GM23338 (cell line): ENCODE results near the gene HDDC3. TPM values are rescaled to one million over a fixed set of nuclear protein-coding genes. Genes with fewer than 3 reads are reported as not detected.

ENCODE experiments used
- ATAC-seq: fragments of 200-7000 bp; cut with Tn5 transposase; 3 replicates; pipeline ENCODE4 v1.9.1; 2020
- DNase-seq: peaks from one replicate; pipeline ENCODE4 v3.0.0-alpha.2; 2015; ENCODE audit warnings: low spot score
- H2AFZ ChIP-seq: fragments of 200-600 bp; sonication (generic); 2 replicates; pipeline ENCODE4 v1.8.0; 2016; ENCODE audit warnings: antibody characterized with exemption, mild to moderate bottlenecking, moderate library complexity
- H3F3A ChIP-seq: fragments of 200-600 bp; sonication (generic); replicated peaks from 2 replicates; pipeline ENCODE4 v1.8.0; 2017; ENCODE audit warnings: antibody characterized with exemption, mixed run types, low read depth
- H3K27ac ChIP-seq: fragments of 200-600 bp; sonication (generic); 2 replicates; pipeline ENCODE4 v1.6.1; 2016; ENCODE audit warnings: low read depth
- H3K27me3 ChIP-seq: fragments of 200-600 bp; sonication (generic); 2 replicates; pipeline ENCODE4 v1.8.0; 2016; ENCODE audit warnings: mild to moderate bottlenecking, mixed run types, moderate library complexity; ENCODE audit not compliant: insufficient read depth
- H3K36me3 ChIP-seq: fragments of 200-600 bp; sonication (generic); 2 replicates; pipeline ENCODE4 v1.8.0; 2016; ENCODE audit warnings: mild to moderate bottlenecking; ENCODE audit not compliant: insufficient read depth
- H3K4me1 ChIP-seq: fragments of 200-600 bp; sonication (generic); 2 replicates; pipeline ENCODE4 v1.8.0; 2016; ENCODE audit warnings: mild to moderate bottlenecking, moderate library complexity; ENCODE audit not compliant: insufficient read depth
- H3K4me2 ChIP-seq: fragments of 200-600 bp; sonication (generic); 2 replicates; pipeline ENCODE4 v1.7.1; 2017; ENCODE audit warnings: mixed run types
- H3K4me3 ChIP-seq: fragments of 200-600 bp; sonication (generic); 2 replicates; pipeline ENCODE4 v1.6.1; 2016; ENCODE audit warnings: mixed run types
- H3K79me2 ChIP-seq: fragments of 200-600 bp; sonication (generic); replicated peaks from 2 replicates; pipeline ENCODE4 v1.8.0; 2017; ENCODE audit warnings: mild to moderate bottlenecking; ENCODE audit not compliant: insufficient read depth
- H3K9me2 ChIP-seq: fragments of 200-600 bp; sonication (generic); 2 replicates; pipeline ENCODE4 v1.8.0; 2017; ENCODE audit not compliant: insufficient read depth
- H4K20me1 ChIP-seq: fragments of 200-600 bp; sonication (generic); replicated peaks from 2 replicates; pipeline ENCODE4 v1.8.0; 2017; ENCODE audit warnings: mild to moderate bottlenecking; ENCODE audit not compliant: insufficient read depth
- H3K27ac Mint-ChIP-seq: 2 replicates; pipeline ENCODE4 v1.8.0; 2020; ENCODE audit warnings: inconsistent platforms, mild to moderate bottlenecking, moderate library complexity, mixed read lengths
- H3K27me3 Mint-ChIP-seq: 3 replicates; pipeline ENCODE4 v1.8.0; 2022; ENCODE audit warnings: low read depth, mild to moderate bottlenecking, moderate library complexity, mixed read lengths, inconsistent platforms; ENCODE audit not compliant: insufficient read depth, poor library complexity
- H3K36me3 Mint-ChIP-seq: 3 replicates; pipeline ENCODE4 v1.8.0; 2021; ENCODE audit warnings: low read depth, mild to moderate bottlenecking, inconsistent platforms, moderate library complexity, mixed read lengths
- H3K4me1 Mint-ChIP-seq: 3 replicates; pipeline ENCODE4 v1.8.0; 2020; ENCODE audit warnings: mild to moderate bottlenecking, inconsistent platforms, mixed read lengths
- H3K4me3 Mint-ChIP-seq: 3 replicates; pipeline ENCODE4 v1.8.0; 2021; ENCODE audit warnings: moderate library complexity, mild to moderate bottlenecking, inconsistent platforms, mixed read lengths
- H3K9me3 Mint-ChIP-seq: 3 replicates; pipeline ENCODE4 v1.8.0; 2020; ENCODE audit warnings: moderate library complexity, mild to moderate bottlenecking, inconsistent platforms, mixed read lengths
- CTCF ChIP-seq, 2 experiments: fragments of 200-600 bp in 1 of 2; sonication (generic) in 1 of 2; conservative IDR thresholded peaks; 2 replicates each; pipeline versions ENCODE4 v1.5.1 to v1.6.1; 2016 to 2017; ENCODE audit warnings: antibody characterized with exemption in 2 of 2, low read depth in 2 of 2, mild to moderate bottlenecking in 2 of 2, moderate library complexity in 1 of 2
- ETS1 ChIP-seq: IDR thresholded peaks from 2 replicates; pipeline ENCODE4 v1.6.1; 2016; ENCODE audit warnings: antibody characterized with exemption
- EZH2phosphoT487 ChIP-seq: fragments of 200-600 bp; sonication (generic); IDR thresholded peaks from one replicate; pipeline ENCODE4 v1.8.1; 2018; ENCODE audit warnings: antibody characterized with exemption; ENCODE audit not compliant: unreplicated experiment
- JUNB ChIP-seq: IDR thresholded peaks from one replicate; pipeline ENCODE4 v1.6.1; 2016; ENCODE audit warnings: antibody characterized with exemption; ENCODE audit not compliant: unreplicated experiment
- NANOG ChIP-seq: IDR thresholded peaks from 2 replicates; pipeline ENCODE4 v1.6.1; 2016; ENCODE audit warnings: antibody characterized with exemption, borderline replicate concordance
- POLR2AphosphoS5 ChIP-seq: IDR thresholded peaks from 2 replicates; pipeline ENCODE4 v1.6.1; 2016; ENCODE audit warnings: antibody characterized with exemption, low read depth
- REST ChIP-seq: IDR thresholded peaks from one replicate; pipeline ENCODE4 v1.6.1; 2018; ENCODE audit warnings: antibody characterized with exemption; ENCODE audit not compliant: unreplicated experiment
- STAT1 ChIP-seq: IDR thresholded peaks from one replicate; pipeline ENCODE4 v1.6.1; 2016; ENCODE audit warnings: antibody characterized with exemption; ENCODE audit not compliant: unreplicated experiment
- ZNF114 ChIP-seq: fragments of 250-450 bp; sonication (Bioruptor Pico); IDR thresholded peaks from 2 replicates; pipeline ENCODE4 v1.5.0; 2020; ENCODE audit warnings: mild to moderate bottlenecking, moderate library complexity
- ZNF331 ChIP-seq: fragments of 250-450 bp; sonication (Bioruptor Pico); IDR thresholded peaks from 2 replicates; pipeline ENCODE4 v1.5.0; 2020; ENCODE audit warnings: low read depth, mild to moderate bottlenecking, moderate library complexity
- ZNF462 ChIP-seq: fragments of 250-450 bp; sonication (Bioruptor Pico); IDR thresholded peaks from 2 replicates; pipeline ENCODE4 v1.5.0; 2020; ENCODE audit warnings: mild to moderate bottlenecking, moderate library complexity
- polyA plus RNA-seq: library from polyadenylated mRNA; unstranded; fragments of >200 nt; fragmentation: Nextera tagmentation; extraction: Ambion mirVana; gene quantifications from 2 replicates; pipeline ENCODE4 v1.2.1, GENCODE V29; 2016
- total RNA-seq: library from RNA; depleted of rRNA; stranded (reverse); fragments of >200 nt; shearing (Covaris generic); gene quantifications from 2 replicates; pipeline ENCODE4 v1.2.3, GENCODE V29; 2014

Gene HDDC3
- total and polyA plus RNA-seq, 2 experiments from 2014 or later = 17.4 to 19.0 TPM

- TF ChIP-seq CTCF (conservative IDR thresholded peaks at IDR 0.05; ENCODE audit: low read depth in 2 of 2) = no peak
- no peak for TF ChIP-seq JUNB
- no peak for TF ChIP-seq POLR2AphosphoS5
- no peak for TF ChIP-seq NANOG
- no peak for TF ChIP-seq ETS1
- TF ChIP-seq EZH2phosphoT487 = no peak
- TF ChIP-seq ZNF114 (CRISPR knock-in tag) = no peak
Measured at GRCh38 chr15:90905306-90906180, 26.8 kb downstream of the HDDC3 start (continued).

- no peak overlapping the region for H3K4me3 Mint-ChIP-seq
- peaks cover 11% of the 10 kb centered on the region for H3K36me3 Mint-ChIP-seq
- TF ChIP-seq ZNF114 (CRISPR knock-in tag) = no peak
- no peak for TF ChIP-seq ZNF462 (CRISPR knock-in tag)
- no peak for TF ChIP-seq REST
- TF ChIP-seq JUNB = no peak
- no peak for TF ChIP-seq NANOG
- no peak for TF ChIP-seq EZH2phosphoT487
- no peak for TF ChIP-seq STAT1
- TF ChIP-seq POLR2AphosphoS5 = no peak
- TF ChIP-seq ZNF331 (CRISPR knock-in tag) = no peak
Measured at GRCh38 chr15:90904746-90905145, 27.6 kb downstream of the HDDC3 start.

More at GRCh38 chr15:90904746-90905145, 27.6 kb downstream of the HDDC3 start:
- H3K79me2 ChIP-seq = no peaks in the 10 kb centered on the region
- H4K20me1 ChIP-seq = no peaks in the 10 kb centered on the region
- peaks cover 15% of the 10 kb centered on the region for H3F3A ChIP-seq
- no peaks in the 10 kb centered on the region for H3K36me3 ChIP-seq
- H3K27ac Mint-ChIP-seq = no peak overlapping the region
- H3K9me3 Mint-ChIP-seq = no peaks in the 10 kb centered on the region; the same call in 2 of the 3 replicates
- DNase-seq (no peak), ATAC-seq (no peak)
- H3K9me2 ChIP-seq = no peaks in the 10 kb centered on the region
- H3K4me1 ChIP-seq = peaks cover 18% of the 10 kb centered on the region
- no peak overlapping the region for H3K27ac ChIP-seq
- H2AFZ ChIP-seq = no peak overlapping the region
- no peak overlapping the region for H3K4me2 ChIP-seq
- peaks cover 15% of the 10 kb centered on the region for H3K4me1 Mint-ChIP-seq
- H3K27me3 Mint-ChIP-seq = peaks cover 24% of the 10 kb centered on the region
- H3K27me3 ChIP-seq = peaks cover 24% of the 10 kb centered on the region
- H3K4me3 ChIP-seq = no peak overlapping the region
